ENCODE data around the gene KRTAP5-6. TPM values are rescaled to one million over a fixed set of nuclear protein-coding genes. Genes with fewer than 3 reads are reported as not detected.
"Not testable (repeated sequence)": the region's sequence is repeated elsewhere in the genome, so short reads cannot be mapped to it uniquely, and the experiment has no call there.

Gene KRTAP5-6
- total and polyA plus RNA-seq, 5 experiments from 2014 or later = not detected

GRCh38 chr11:1654388-1655167 is 42.4 kb upstream of the KRTAP5-6 start:
- Mint-ChIP-seq H3K9me3 (no peaks in the 10 kb centered on the region), H3K27ac (peak overlapping the region in 1 of 10 donors; percentile 44), H3K36me3 (no peaks in the 10 kb centered on the region), H3K4me1 (peaks cover 5 to 8% (median 6%) of the 10 kb centered on the region in 4 donors), H3K4me3 (no peak overlapping the region), H3K27me3 (peaks cover 2 to 38% (median 16%) of the 10 kb centered on the region in 5 donors)
- no peak for ATAC-seq
- DNase-seq = no peak
- POLR2A ChIA-PET = no interaction called here

DNA sequence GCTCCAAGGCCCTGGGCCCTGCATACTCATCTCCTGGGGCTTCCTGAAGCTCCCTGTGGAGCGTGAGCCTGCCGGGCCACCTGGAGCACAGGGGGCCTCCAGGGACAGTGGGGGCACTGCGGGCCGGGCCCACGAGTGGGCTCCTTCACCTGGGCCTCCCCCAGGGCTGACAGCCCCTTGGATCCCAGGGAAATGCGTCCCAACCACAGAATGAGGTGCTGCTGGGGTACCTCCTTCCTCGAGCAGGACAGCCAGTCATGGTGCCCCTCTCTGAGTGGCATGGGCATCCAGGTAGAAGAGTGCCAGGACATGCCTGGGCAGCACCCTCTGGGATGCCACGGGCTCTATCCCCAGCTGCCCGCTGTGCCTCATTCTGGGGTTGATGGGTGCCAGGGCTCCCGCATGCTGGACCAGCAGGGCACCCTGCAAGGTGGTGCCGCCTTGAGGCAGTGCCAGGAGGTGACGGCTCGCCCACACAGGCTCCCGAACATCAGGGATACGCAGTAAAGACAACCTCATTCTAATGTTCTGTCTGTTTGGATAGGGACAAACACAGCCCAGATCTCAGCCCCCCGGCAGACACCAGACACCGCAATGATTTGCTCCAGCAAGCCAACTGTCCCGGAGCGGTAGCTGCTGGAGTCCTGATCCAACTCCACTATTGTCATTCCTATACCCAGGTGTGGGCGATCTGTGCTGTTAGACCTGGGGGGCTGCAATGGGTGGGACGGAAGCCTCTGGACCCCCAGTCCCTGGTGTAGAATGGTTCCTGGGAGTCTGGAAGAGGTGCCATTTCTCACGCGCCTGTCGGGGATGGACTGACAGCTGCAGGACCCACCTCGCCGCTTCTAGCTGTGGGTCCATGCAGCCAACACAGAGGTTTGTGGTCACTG is 41.6 kb upstream of the KRTAP5-6 start:
- DNase-seq = no peak
- H3K27ac Mint-ChIP-seq = no peak overlapping the region
- H3K9me3 Mint-ChIP-seq = no peaks in the 10 kb centered on the region
- peaks cover 13 to 15% (median 14%) of the 10 kb centered on the region in 4 donors for H3K4me1 Mint-ChIP-seq
- no peak overlapping the region for H3K4me3 Mint-ChIP-seq
- peaks cover 0 to 1% (median 0%) of the 10 kb centered on the region in 3 donors for H3K36me3 Mint-ChIP-seq
- POLR2A ChIA-PET = no interaction called here
- ATAC-seq = no peak
- peaks cover 8 to 46% (median 23%) of the 10 kb centered on the region in 5 donors for H3K27me3 Mint-ChIP-seq

GRCh38 chr11:1656061-1656441 is 40.9 kb upstream of the KRTAP5-6 start:
- Mint-ChIP-seq H3K27ac (no peak overlapping the region), H3K36me3 (peaks cover 0 to 1% (median 0%) of the 10 kb centered on the region in 3 donors), H3K4me1 (peaks cover 14 to 15% (median 15%) of the 10 kb centered on the region in 4 donors), H3K27me3 (peaks cover 9 to 48% (median 25%) of the 10 kb centered on the region in 5 donors), H3K4me3 (no peak overlapping the region), H3K9me3 (no peaks in the 10 kb centered on the region)
- ATAC-seq = no peak
- POLR2A ChIA-PET = no interaction called here
- DNase-seq = no peak

DNA sequence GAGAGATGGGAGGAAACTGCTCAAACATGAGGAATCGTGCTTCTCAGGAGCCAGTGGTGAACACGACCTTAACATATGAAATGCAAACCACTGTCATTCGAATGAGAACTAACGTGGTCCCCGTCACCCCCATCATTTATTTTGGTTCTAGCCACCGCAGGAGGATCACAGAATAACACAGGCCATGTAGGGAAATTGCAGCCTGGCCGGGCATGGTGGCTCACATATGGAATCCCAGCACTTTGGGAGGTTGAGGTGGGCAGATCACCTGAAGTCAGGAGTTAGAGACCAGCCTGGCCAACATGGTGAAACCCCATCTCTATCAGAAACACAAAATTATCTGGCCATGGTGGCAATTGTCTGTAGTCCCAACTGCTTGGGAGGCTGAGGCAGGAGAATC is 40.3 kb upstream of the KRTAP5-6 start:
- DNase-seq (no peak), ATAC-seq (no peak)
- peaks cover 9 to 50% (median 25%) of the 10 kb centered on the region in 5 donors for H3K27me3 Mint-ChIP-seq
- no peaks in the 10 kb centered on the region for H3K9me3 Mint-ChIP-seq
- H3K4me1 Mint-ChIP-seq = peaks cover 13 to 15% (median 14%) of the 10 kb centered on the region in 4 donors
- POLR2A ChIA-PET = no interaction called here
- no peak overlapping the region for H3K4me3 Mint-ChIP-seq
- H3K27ac Mint-ChIP-seq = no peak overlapping the region
- peaks cover 0 to 1% (median 0%) of the 10 kb centered on the region in 3 donors for H3K36me3 Mint-ChIP-seq

- POLR2A ChIA-PET = interaction anchor here (1.4 kb wide), 1 partner anchor 10 kb away, joined by 3 read pairs; no protein-coding TSS in a partner anchor
- peaks cover 12 to 22% (median 16%) of the 10 kb centered on the region in 4 donors for H3K4me1 Mint-ChIP-seq
- peak overlapping the region in 8 of 10 donors; percentile 10 to 39 (median 30) for H3K4me3 Mint-ChIP-seq
- H3K27me3 Mint-ChIP-seq = peaks cover 8 to 48% (median 20%) of the 10 kb centered on the region in 5 donors
- H3K27ac Mint-ChIP-seq = peak overlapping the region in 5 of 10 donors; percentile 9 to 73 (median 18)
- ATAC-seq (no peak), DNase-seq (no peak)
- no peaks in the 10 kb centered on the region for H3K9me3 Mint-ChIP-seq
- peaks cover 0 to 1% (median 0%) of the 10 kb centered on the region in 3 donors for H3K36me3 Mint-ChIP-seq
Observed at GRCh38 chr11:1659506-1659905, 37.5 kb upstream of the KRTAP5-6 start.

DNA sequence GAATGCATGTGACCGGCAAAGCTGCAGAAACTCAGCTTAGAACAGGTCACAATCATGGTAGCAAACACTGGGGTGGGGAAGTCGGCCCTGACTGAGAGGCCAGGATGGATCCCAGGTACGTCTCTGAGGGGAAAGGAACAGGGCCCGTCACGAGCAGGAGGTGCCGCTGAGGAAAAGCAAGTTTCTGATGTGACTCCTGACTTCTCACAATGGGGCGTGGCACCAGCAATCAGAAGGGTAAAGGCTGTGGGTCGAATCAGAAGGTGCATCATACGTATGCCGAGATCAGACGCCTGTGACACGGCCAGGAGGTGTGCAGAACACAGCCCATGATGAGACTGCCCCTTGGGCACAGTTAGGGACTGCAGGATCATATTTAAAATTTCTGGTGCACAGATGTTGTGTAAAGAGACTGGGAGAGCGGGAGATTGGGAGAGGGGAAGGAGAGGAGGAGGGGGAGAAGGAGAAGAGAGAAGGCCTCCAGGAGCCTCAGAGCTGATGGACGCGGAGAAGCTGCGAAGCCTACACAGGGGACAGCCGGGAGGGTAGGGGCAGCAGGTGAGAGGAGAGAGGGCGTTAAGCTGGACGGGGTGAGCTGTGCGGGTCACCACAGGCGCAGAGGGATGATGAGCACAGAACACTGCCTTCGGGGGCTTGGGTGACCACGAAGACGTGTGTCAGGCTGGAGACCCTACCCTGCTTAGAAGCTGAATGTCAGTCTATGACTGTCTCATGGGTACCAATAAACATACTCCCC is 36.7 kb upstream of the KRTAP5-6 start:
- H3K4me1 Mint-ChIP-seq = peaks cover 12 to 22% (median 16%) of the 10 kb centered on the region in 4 donors
- H3K27ac Mint-ChIP-seq = peak overlapping the region in 1 of 10 donors; percentile 9
- no peaks in the 10 kb centered on the region for H3K9me3 Mint-ChIP-seq
- no peak for DNase-seq
- POLR2A ChIA-PET = interaction anchor here (1.4 kb wide), 1 partner anchor 9 kb away, joined by 3 read pairs; no protein-coding TSS in a partner anchor
- H3K27me3 Mint-ChIP-seq = peaks cover 8 to 46% (median 19%) of the 10 kb centered on the region in 5 donors
- H3K36me3 Mint-ChIP-seq = peaks cover 0 to 1% (median 0%) of the 10 kb centered on the region in 3 donors
- H3K4me3 Mint-ChIP-seq = peak overlapping the region in 3 of 10 donors; percentile 2 to 48 (median 30)
- no peak for ATAC-seq

DNA sequence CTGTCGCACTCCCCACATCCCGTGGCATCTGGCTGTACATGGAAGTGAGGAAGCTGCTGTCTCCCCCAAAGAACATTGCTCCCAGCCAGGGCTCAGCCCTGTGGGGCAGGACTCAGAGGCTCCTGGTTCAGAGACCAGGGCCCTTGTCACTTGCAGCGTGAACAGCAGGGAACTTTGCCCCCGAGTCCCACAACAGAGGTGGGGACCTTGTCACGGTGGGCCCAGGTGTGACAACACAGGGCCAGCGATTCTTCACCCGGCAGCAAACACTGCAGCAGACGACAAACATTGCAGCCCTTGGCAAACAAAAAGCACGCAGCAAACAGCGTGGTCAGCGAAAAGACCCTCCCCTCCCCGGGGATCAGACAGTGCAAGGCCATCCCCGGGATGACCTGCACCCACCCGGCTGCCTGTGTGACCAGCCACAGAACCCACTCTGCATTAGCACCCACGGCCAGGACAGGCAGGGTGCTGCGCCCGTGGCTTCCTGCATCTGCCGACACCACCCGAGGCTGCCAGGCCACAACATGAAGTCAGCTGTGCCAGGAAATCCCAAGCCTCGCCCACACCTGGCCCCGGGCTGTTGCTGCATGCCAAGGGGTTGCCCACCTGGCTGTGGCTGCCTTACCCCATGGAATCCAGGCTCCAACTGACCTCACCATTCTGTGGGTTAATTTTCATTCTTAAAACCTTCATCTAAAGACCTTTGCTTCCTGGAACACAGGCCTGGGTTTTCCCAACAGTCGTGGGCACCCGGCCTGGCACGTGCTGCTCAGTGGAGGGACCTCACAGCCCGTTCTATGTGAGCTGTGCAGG is 35.3 kb upstream of the KRTAP5-6 start:
- DNase-seq, H3K36me3 Mint-ChIP-seq, ATAC-seq, POLR2A ChIA-PET, H3K9me3 Mint-ChIP-seq, H3K27ac Mint-ChIP-seq: not testable (repeated sequence)
- H3K4me1 Mint-ChIP-seq = peaks cover 12 to 22% (median 16%) of the 10 kb centered on the region in 4 donors
- H3K4me3 Mint-ChIP-seq = peak overlapping the region in 1 of 10 donors; percentile 10
- H3K27me3 Mint-ChIP-seq = peaks cover 8 to 45% (median 19%) of the 10 kb centered on the region in 5 donors

- H3K27ac Mint-ChIP-seq, DNase-seq, H3K36me3 Mint-ChIP-seq, ATAC-seq, H3K4me3 Mint-ChIP-seq, POLR2A ChIA-PET, H3K9me3 Mint-ChIP-seq: not testable (repeated sequence)
- H3K4me1 Mint-ChIP-seq = peaks cover 12 to 22% (median 17%) of the 10 kb centered on the region in 4 donors
- H3K27me3 Mint-ChIP-seq = peaks cover 9 to 42% (median 19%) of the 10 kb centered on the region in 5 donors
Observed at GRCh38 chr11:1662699-1663283, 34.2 kb upstream of the KRTAP5-6 start.

GRCh38 chr11:1665313-1665712 is 31.7 kb upstream of the KRTAP5-6 start:
- H3K4me3 Mint-ChIP-seq = no peak overlapping the region
- H3K27ac Mint-ChIP-seq = no peak overlapping the region
- no peaks in the 10 kb centered on the region for H3K9me3 Mint-ChIP-seq
- H3K36me3 Mint-ChIP-seq = no peaks in the 10 kb centered on the region
- ATAC-seq = no peak
- no peak for DNase-seq
- H3K27me3 Mint-ChIP-seq = peaks cover 11 to 50% (median 16%) of the 10 kb centered on the region in 5 donors
- POLR2A ChIA-PET = no interaction called here
- peaks cover 6 to 23% (median 17%) of the 10 kb centered on the region in 4 donors for H3K4me1 Mint-ChIP-seq

DNA sequence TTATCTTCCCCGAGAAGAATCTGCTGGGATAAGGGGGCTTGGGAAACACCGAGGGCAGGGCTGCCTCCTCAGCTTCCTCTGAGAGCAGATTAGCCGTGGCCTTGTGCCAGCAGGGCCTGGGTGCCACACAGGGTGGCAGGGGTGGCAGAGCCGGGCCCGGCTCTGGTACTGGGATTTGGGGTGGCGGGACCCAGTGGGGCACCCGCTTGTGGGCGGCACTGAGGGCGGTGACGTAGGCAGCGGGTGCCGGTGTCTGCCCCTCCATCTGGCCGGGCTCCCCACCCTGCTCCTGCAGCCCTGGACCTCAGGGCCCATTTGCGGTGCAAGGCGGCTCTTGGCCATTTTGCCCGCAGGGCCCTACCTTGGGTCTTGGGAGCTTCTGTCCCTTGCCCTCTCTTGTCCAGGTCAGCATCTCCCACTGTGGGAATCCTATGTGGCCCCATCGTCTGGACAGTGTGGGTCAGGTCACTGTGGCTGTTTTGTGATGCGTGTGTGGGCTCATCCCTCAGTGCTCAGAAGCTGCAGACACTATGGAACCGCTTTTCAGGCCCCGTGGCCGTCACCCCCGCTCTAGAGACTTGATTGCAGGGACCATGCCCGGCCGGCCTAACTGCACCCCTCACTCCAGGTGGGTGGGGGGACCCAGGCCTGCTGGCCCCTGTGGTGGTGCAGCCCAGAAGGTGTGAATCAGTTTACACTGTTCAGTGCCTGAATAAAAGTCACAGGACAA is 29.7 kb upstream of the KRTAP5-6 start:
- H3K4me3 Mint-ChIP-seq = no peak overlapping the region
- no peak for DNase-seq
- ATAC-seq = no peak
- no peak overlapping the region for H3K27ac Mint-ChIP-seq
- peaks cover 5 to 22% (median 12%) of the 10 kb centered on the region in 4 donors for H3K4me1 Mint-ChIP-seq
- no peaks in the 10 kb centered on the region for H3K36me3 Mint-ChIP-seq
- H3K9me3 Mint-ChIP-seq = no peaks in the 10 kb centered on the region
- POLR2A ChIA-PET = no interaction called here
- peaks cover 9 to 35% (median 19%) of the 10 kb centered on the region in 5 donors for H3K27me3 Mint-ChIP-seq

- no peak for ATAC-seq
- H3K27me3 Mint-ChIP-seq = peaks cover 8 to 34% (median 16%) of the 10 kb centered on the region in 5 donors
- H3K4me3 Mint-ChIP-seq = no peak overlapping the region
- peaks cover 5 to 22% (median 10%) of the 10 kb centered on the region in 4 donors for H3K4me1 Mint-ChIP-seq
- no peaks in the 10 kb centered on the region for H3K9me3 Mint-ChIP-seq
- DNase-seq = no peak
- no peak overlapping the region for H3K27ac Mint-ChIP-seq
- POLR2A ChIA-PET = no interaction called here
- no peaks in the 10 kb centered on the region for H3K36me3 Mint-ChIP-seq
Observed at GRCh38 chr11:1667906-1668305, 29.1 kb upstream of the KRTAP5-6 start.

Data from naive thymus-derived CD8-positive, alpha-beta T cell (primary cell).